ENCODE results near the gene HMGN4. TPM values are rescaled to one million over a fixed set of nuclear protein-coding genes. Genes with fewer than 3 reads are reported as not detected.
A peak's percentile ranks its signal among the peaks of the same experiment; 100 is the strongest.

HMGN4 gene
- total and polyA plus RNA-seq, 9 of the 15 experiments (the other 6 are each of a cell fraction or from before 2014, with no cell fraction given), result 35.4 to 134 (median 94.1) TPM

- TF ChIP-seq U2AF2 (optimal IDR thresholded peaks at IDR 0.05; ENCODE audit: low read depth, low read length), result no peak
- peak; percentile 51; the same call in 1 of the 2 replicates for TF ChIP-seq FOXK1 (CRISPR knock-in tag; IDR thresholded peaks at IDR 0.05; ENCODE audit: borderline replicate concordance)
- TF ChIP-seq SMARCB1 (IDR thresholded peaks at IDR 0.05; ENCODE audit: insufficient read length, low read depth), result no peak
- no peak for TF ChIP-seq ELK1 (CRISPR knock-in tag; IDR thresholded peaks at IDR 0.05)
- TF ChIP-seq CSDE1 (IDR thresholded peaks at IDR 0.05), result peak in 1 of 2 experiments; percentile 76; a peak in 2 of 4 replicates
- TF ChIP-seq TBP (optimal IDR thresholded peaks at IDR 0.05; ENCODE audit: low read depth, low read length), result peak; percentile 100
- no peak for TF ChIP-seq ZNF444 (CRISPR knock-in tag; IDR thresholded peaks at IDR 0.05)
- TF ChIP-seq CAMTA2 (CRISPR knock-in tag; conservative IDR thresholded peaks at IDR 0.05), result no peak
- TF ChIP-seq LCOR (CRISPR knock-in tag; IDR thresholded peaks at IDR 0.05), result peak; percentile 74; the same call in 1 of the 2 replicates
- TF ChIP-seq TAL1 (IDR thresholded peaks at IDR 0.05), result peak; percentile 23; the same call in 1 of the 2 replicates
- TF ChIP-seq ZNF347 (CRISPR knock-in tag; IDR thresholded peaks at IDR 0.05; ENCODE audit: low read depth), result no peak
- peak; percentile 41 for TF ChIP-seq TOE1 (IDR thresholded peaks at IDR 0.05; ENCODE audit: borderline replicate concordance)
- no peak for TF ChIP-seq TOE1 (CRISPR knock-in tag; IDR thresholded peaks at IDR 0.05; ENCODE audit: borderline replicate concordance, low read depth)
- no peak for TF ChIP-seq RUNX1 (IDR thresholded peaks at IDR 0.05; ENCODE audit: low read depth)
- TF ChIP-seq ZNF609 (CRISPR knock-in tag; IDR thresholded peaks at IDR 0.05; ENCODE audit: borderline replicate concordance), result no peak
- TF ChIP-seq ZNF140 (CRISPR knock-in tag; IDR thresholded peaks at IDR 0.05), result no peak
- TF ChIP-seq FUS (optimal IDR thresholded peaks at IDR 0.05; ENCODE audit: low read depth, low read length), result no peak
- peak; percentile 82; the same call in 1 of the 2 replicates for TF ChIP-seq RHOXF2B (CRISPR knock-in tag; conservative IDR thresholded peaks at IDR 0.05)
- TF ChIP-seq BCL6 (CRISPR knock-in tag; IDR thresholded peaks at IDR 0.05), result no peak
- TF ChIP-seq TCF3 (CRISPR knock-in tag; IDR thresholded peaks at IDR 0.05), result no peak
- TF ChIP-seq ZNF589 (CRISPR knock-in tag; IDR thresholded peaks at IDR 0.05; ENCODE audit: low read depth), result no peak; the same call in 1 of the 2 replicates
- TF ChIP-seq RBM25 (IDR thresholded peaks at IDR 0.05; ENCODE audit: low read depth, low read length, severe bottlenecking), result peak; percentile 15
- peak; percentile 22; the same call in 1 of the 2 replicates for TF ChIP-seq SMARCA5 (IDR thresholded peaks at IDR 0.05)
Measured at GRCh38 chr6:26594730-26595632, 56.8 kb downstream of the HMGN4 start (continued).

All from K562 (cell line).